GM18858 (cell line): Measurements from ENCODE around the gene OGFR.

Experiments
- ATAC-seq: cut with Tn5 transposase; IDR thresholded peaks from one replicate; pipeline ENCODE4 v1.9.1; 2021; ENCODE audit not compliant: unreplicated experiment

Gene OGFR

DNA sequence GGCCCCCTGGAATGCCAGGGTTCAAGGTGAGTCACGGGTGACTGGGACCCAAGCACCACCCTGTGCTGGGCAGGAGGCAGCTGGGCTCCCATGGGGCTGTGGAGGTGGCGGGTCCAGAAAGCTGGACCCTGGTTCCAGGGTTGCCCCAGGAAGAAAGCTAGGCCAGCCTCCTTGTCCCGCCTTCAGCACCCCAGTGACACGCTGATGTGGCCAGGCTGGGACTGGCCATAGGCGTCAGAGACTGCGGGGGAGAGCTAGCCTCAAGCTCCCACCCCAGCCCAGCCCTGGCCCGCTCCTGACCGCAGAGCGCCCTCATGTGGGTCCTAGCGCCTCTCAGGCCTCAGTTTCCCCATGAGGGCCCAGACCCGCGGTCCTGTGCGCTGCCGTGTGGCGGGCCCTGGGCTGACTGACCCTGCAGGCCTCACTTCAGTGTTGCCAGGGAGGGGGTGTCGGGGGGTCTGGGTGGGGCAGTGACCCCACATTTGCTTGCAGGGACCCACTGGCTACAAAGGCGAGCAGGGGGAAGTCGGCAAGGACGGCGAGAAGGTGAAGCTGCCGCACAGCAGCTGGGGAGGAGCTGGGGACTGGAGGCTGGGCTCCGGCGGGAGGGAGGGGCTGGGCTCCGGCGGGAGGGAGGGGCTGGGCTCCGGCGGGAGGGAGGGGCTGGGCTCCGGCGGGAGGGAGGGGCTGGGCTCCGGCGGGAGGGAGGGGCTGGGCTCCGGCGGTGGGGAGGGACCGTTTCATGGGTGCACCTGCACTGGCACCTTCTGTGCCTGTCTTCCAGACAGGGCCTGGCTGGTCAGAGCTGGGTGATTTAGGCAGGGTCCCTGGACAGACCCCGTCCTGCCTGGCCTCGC, 20.1 kb downstream of the OGFR start:
- ATAC-seq = no peak

DNA sequence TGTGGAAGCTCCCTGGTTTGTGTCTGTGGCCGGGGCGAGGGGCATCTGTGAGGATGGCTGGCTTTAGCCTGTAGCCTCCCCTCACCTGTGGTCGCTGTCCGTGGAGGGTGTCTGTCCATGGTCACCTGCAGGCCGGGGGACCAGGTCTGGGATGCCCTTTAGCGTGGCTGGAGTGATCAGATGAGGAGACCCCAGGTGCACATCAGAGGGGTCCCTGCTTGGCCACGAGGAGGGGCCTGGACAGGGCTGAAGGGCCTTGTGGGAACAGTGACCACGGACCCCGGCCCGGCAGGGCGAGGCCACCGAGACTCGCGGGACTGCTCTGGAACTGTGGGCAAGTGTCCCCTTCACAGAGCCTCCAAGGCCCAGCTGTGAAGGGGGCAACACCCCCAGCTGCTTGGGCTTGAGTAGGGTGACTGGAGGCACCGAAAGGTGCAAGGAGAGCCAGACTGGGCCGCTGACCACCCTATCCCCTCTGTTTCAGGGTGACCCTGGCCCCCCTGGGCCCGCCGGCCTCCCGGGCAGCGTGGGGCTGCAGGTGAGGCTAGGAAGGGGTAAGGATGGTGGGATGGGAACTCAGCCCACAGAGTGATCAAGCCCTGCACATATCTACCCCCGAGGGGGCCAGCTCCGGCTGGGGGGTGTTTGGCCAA, 20.8 kb downstream of the OGFR start:
- no peak for ATAC-seq

DNA sequence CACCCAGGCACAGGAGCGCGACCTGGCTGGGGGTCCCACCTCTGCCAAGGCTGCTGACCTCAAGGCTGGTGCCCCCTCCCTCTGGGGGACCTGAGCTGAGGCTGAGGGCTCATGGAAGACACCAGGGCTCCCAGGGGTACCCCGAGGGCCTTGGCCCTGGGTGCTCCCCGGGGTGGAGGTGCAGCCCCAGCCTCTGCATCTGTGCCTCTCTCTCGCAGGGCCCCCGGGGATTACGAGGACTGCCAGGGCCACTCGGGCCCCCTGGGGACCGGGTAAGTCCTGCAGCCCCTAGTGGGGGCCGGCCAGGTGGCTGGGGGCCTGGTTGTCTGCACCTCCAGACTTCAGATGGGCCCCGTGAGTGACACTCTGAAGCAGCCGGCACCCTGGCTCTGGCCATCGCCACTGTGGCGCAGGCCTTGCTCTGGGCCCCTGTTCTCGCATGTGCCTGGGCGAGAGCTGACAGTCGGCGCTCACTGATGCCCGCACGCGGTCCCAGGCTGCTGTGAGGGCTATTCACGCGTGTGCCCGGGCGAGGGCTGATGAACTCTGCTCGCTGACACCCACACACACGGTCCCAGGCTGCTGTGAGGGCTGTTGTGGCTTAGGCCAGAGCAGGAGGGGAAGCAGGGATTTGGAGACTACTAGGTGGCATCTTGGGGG, 21.5 kb downstream of the OGFR start:
- no peak for ATAC-seq

DNA sequence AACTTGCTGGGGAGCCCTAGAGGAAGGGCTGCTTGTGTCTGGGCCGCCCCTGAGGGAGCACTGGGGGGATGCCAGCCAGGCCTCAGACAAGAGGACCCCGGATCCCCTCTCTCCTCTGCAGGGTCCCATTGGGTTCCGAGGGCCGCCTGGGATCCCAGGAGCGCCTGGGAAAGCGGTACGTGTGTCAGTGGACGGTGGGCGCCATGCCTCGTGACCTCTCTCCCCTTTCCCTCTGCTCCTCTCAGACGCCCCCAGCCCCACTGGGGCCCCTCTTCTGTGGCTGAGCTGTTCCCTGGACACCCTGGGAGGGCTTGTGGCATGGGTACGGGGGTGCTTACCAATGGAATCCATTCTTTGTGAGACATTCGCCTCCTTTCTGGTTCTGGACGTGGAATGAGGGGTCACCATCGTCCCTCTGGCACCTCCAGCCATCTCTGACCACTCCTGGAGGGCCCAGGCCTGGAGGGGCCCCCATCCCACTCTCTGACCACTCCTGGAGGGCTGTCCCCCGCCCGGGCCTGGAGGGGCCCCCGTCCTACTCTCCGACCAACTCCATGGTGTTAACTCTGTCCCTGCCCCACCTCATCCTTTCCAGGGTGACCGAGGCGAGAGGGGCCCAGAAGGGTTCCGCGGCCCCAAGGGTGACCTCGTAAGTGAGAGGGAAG, 22.1 kb downstream of the OGFR start:
- no peak for ATAC-seq

DNA sequence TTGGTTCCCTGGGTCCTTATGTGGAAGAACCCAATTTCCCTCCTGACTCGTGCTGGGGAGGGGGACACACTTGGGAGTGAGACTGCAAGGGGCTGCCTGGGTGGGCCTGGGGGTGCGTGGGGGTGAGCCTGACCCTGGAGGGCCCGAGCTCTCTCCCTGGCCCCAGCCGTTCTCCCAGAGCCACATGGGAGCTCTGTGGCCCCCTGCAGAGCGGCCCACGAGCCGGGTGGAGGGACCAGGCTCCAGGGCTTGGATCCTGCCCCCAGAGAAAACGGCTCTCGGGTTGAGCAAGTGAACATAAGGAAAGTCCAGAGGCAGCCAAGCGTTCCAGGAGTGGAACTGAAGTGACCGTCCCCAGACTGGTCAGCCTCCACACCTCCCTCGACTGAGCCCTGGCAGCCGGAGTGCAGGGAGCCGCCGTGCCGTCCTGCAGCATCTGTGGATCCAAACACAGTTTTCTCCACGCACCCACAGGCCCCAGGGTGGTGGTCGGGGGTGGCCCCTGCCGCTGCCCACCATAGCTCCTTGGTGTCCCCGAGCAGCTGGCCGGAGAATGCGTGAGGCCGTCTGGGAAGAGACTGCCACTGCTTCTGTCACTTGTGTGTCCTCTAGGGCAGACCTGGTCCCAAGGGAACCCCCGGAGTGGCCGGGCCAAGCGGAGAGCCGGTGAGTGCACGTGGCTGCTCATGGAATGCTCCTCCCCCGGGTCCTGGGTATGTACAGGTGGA, 22.8 kb downstream of the OGFR start:
- no peak for ATAC-seq

DNA sequence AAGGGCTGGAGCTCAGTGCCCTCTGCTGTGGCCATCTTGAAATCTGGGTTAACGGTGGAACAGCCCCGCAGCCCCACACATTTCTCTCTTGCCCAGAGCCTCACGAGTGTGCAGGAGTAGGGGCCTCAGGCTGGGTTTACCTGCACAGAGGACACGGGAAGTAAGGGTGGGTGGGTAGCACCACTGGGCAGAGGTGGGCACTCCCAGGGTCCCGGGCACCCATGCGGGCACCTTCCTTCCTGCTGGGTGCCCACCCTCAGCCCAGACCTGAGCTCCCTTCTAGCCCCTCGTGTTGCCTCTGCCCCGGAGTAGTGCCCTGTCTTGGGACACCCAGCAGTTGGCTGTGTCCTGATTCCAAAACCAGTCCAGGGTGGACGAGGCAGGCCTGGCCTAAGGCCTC, 23.4 kb downstream of the OGFR start:
- ATAC-seq = no peak

DNA sequence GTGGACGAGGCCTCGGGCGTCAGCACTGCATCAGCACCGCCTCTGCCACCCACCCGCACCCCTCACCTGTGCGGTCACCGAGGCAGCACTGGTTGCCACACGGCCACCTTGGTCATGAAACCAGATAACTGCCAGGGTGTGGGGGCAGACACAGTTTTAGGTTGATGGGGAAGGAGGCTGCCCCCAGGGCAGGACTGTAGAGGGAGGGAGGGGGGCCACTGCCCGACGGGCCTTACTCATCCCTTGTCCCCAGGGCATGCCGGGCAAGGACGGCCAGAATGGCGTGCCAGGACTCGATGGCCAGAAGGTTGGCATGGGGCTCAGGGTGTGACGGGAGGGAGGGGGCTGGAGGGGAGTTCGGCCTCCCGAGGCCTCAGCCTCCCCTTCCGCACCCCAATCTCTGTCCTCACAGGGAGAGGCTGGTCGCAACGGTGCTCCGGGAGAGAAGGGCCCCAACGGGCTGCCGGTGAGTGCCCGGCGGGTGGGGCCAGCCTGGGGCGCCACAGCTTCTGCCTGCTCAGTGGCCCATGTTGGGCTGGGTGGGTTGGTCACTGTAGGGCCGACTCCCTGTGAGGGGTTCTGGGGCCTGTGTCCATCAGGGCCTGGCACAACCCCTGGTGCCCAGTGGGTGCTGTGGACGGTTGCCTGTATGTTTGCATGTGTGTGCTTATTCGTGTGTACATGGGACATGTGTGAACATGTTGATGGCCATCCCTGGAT, 24.0 kb downstream of the OGFR start:
- no peak for ATAC-seq

DNA sequence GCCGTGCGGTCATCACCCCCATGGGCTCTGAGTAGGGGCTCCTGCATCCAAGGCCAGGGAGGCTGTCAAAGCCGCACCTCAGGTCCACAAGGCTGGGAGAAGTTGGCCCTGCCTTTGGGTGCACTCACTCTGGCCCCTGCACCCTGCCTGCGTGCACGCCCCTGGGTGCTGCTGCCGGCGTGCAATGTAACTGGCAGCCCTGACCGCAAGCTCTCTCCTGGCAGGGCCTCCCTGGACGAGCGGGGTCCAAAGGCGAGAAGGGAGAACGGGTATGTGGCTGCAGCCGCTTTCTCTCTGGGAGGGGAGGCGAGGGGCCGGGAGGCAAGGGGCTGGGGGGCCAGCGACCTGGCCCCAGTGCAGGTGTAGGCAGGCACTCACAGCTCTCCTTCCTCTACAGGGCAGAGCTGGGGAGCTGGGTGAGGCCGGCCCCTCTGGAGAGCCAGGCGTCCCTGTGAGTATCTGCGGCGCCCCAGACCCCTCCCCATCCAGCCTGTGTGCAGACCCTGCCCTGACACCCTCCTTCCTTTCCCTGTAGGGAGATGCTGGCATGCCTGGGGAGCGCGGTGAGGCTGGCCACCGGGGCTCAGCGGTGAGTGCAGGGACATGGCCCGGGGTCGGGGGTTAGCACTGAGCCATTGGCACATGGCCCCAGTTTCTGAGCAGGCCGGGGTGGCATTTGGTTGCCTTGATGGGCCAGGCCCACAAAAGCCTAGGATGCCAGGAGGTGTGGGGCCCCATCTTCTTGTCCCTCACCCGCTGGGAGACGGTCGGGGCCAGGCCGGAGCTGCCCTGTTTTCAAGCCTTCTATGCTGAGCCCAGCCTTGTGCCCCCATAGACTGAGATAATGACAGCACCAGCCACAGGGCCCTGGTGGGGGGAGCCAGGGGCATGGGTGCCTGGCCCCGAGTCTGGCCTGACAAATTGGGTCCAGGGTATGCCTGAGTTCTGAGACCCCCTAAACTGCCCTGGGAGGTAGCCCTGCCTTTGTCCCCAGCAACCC, 24.9 kb downstream of the OGFR start:
- no peak for ATAC-seq

DNA sequence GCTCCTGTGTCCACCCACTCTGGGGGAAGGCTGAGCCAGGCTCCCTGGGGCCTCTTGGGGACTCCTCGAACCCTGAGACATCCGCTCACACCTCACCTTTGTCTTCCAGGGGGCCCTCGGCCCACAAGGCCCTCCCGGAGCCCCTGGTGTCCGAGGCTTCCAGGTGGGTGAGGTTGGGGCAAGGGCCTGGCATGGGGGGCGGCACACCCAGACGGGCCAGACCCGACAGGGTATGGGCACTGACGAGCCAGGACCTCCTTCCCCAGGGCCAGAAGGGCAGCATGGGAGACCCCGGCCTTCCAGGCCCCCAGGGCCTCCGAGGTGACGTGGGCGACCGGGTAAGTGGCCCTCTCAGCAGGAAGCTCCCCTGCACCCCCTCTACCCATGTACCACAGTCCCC, 25.6 kb downstream of the OGFR start:
- ATAC-seq = no peak

DNA sequence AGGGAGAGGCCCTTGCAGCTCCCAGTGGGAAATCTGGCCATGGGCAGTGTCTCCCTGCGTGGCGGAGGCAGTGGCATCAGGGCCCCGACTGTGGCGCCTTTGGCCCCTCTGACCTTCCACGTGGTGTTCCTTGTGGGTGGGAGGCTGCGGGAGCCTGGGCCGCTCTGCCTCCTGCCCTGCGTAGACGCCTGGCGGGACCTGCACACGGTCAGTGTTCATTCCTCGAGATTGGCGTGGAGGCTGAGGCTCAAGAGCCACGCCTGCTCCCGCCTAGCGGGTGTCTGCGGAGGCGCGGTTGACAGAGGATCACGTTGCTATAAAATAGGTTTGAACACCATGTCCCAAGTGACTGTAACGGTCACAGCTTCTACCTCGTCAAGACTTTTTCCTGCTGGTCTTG, 26.2 kb downstream of the OGFR start:
- ATAC-seq = no peak

DNA sequence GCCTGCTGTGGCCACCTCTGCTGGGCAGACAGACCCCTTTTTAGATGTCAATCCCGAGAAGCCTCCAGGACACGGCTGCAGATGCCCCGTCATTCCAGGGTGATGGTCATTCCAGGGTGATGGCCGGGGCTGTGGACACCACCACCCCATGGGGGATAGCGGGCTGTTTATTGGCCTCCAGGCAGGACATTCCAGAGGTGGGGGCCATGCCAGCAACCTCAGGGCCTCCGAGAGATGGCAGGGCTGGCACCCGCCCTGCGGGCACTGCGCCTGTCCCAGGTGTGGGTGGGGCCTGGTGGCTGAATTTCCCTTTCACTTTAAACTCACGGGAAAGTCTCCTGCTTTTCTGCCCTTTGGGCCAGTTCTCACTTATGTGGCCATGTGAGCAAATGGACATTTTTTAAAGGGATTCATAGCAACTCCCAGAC, 26.7 kb downstream of the OGFR start:
- no peak for ATAC-seq

DNA sequence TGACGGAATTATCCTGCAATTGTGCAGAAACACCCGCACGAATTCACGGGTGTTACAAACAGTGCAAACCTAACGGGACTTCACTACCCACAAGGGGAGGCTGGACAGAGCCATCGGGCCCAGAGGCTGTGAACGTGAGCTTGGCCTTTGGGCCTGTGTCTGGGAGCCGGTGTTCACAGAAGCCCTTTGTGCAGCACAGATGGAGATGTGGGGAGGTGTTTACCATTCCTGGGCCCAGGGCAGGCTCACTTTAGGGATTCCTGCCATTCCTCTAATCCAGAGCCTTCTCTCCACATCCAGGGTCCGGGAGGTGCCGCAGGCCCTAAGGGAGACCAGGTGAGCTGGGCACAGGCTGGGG, 27.2 kb downstream of the OGFR start:
- no peak for ATAC-seq

DNA sequence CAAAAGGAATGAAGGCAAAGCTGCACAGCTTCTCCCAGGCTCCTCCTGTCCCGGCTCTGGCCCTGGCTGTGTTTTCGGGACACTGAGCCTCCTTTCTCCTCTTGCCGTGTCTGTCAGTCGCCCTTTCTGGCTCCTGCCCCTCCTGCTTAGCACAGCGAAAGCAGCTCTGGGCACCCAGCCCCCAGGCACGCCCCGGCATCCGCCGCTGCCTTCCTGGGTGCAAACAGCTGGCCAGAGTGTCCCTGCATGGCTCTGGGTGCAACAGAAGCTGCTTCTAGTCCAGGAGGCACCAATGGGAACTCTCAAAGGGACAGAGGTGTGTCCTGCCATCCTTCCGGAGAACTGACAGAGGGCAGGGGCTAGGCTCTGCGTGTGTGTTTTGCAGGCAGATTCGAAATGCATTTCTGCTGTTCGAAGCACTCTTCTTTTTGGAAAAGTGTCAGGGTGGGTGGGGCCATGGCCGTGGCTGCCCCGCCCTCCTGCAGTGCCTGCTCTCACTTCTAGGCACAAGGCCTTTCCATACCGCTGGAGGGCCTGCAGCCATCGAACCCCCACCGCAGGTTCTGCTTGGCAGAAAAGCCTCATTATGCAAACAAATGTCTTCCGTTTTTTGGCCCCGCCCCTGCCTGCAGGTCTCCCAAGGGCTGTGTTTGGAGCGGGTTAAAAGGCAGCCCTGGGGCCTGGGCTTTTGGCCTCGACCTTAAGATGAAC, 27.7 kb downstream of the OGFR start:
- ATAC-seq = no peak

DNA sequence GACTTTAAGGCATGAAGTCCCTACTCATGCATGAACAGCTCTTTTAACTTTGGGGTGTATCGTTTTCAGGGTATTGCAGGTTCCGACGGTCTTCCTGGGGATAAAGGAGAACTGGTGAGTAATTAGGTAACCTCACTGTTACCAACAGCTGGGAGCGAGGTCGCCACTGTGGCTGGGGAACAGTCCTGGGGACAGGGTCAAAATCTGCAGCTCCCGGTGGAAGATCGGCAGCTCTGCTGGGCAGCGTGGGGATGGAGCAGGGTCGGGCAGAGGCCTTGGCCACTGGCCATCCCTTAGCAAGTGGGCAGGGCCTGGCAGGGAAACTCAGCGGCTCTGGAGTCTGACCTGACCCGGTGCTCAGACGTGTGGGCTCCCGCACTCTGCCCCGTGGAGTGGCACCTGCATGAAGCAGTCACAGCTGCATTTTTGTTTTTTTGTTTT, 28.3 kb downstream of the OGFR start:
- ATAC-seq = no peak

DNA sequence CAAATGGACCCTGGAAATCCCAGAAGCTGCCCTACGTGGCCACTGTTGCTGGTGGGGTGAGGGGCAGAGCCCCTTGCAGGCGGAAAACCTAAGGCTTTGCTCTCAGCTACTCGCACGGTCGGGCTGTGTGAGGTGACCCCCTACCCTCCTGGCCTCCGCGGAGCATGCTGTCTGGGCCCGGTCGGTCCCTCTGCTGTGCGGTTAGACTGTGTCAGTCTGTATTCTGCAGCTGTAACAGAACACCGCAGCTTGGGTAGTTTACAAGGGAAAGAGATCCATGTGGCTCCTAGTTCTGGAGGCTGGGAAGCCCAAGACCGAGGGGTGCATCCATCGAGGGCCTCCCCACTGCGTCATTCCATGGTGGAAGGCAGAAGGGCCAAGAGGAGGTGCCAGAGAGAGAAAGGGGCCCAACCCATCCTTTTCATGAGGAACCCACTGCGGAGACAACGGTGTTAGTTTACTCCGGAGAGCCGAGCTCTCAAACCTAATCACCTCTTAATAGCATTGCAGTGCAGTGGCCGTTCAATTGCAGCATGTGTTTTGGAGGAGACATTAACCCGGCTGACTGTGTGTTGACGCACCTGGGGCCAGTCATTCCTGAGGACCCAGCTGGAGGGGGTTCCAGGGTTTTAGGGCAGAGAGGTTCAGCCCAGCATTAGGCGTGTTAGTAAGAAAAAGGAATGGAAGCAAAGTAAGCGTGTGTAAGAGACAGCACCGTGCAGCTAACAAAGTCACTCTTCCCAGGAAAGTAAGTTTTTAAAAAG, 30.5 kb downstream of the OGFR start:
- ATAC-seq = no peak

DNA sequence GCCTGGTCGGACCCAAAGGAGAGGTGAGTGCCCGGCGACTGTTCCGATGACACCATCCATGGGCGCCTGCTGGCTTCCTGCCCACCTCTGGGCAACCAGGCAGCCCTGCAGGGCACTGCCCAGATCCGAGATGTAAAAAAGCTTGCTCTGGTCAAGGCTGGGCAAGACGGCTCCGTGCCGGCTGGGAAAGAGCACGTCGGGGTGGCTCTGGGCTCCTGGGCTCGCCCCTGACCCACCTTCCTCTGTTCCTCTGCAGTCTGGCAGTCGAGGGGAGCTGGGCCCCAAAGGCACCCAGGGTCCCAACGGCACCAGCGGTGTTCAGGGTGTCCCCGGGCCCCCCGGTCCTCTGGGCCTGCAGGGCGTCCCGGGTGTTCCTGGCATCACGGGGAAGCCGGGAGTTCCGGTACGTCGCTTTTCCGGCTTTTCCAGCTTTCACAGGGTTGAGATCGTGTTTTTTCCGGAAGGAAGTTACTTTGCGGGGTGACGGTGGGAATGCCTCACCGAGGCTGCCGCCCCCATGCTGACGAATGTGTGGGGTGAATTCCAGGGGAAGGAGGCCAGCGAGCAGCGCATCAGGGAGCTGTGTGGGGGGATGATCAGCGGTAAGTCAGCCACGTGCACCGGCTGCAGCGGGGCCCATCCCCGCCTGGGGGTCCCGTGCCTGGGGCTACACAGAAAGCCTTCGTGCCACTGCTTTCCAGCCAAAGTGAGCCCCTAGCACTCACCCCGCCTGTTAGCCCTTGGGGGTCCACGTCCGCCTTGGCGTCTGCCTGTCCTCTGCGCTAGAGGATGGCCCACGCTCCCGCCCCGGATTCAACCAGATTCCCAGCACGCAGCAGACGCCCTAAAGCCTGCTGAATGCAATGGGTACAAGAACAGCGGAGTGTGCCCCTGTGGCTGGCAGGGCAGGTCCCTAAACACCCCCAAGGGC, 31.6 kb downstream of the OGFR start:
- ATAC-seq = no peak
